ENCODE measurements around the gene APMAP.
A peak's percentile ranks its signal among the peaks of the same experiment; 100 is the strongest.
"Not testable (repeated sequence)": the region's sequence is repeated elsewhere in the genome, so short reads cannot be mapped to it uniquely, and the experiment has no call there.

The APMAP gene

DNA sequence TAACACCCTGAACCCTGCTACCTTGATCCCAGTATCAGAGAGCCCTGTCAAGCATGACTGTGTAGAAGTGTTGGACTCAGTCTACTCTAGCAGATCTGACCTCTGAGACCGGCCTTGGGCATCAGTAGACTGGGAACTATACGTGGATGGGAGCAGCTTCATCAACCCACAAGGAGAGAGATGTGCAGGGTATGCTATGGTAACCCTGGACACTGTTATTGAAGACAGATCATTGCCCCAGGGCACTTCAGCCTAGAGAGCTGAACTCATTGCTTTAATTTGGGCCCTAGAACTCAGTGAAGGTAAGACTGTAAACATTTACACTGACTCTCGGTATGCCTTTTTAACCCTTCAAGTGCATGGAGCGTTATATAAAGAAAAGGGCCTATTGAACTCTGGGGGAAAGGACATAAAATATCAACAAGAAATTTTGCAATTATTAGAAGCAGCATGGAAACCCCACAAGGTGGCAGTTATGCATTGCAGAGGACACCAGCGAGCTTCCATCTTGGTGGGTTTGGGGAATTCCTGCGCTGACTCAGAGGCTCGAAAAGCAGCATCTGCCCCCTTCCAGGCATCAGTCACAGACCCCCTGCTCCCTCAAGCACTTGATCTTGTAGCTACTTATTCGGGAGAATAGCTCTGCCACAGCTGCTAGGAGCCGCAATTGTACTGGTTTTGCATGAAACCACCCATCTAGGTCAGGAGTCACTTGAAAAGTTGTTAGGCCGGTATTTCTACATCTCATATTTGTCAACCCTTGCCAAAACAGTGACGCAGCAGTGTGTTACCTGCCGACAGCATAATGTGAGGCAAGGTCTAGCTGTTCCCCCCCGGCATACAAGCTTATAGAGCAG is 62.5 kb downstream of the APMAP start:
- not testable (repeated sequence) for DNase-seq

- DNase-seq: not testable (repeated sequence)
These were observed 63.3 kb downstream of the APMAP start for GRCh38 chr20:24929259-24929658.

DNA sequence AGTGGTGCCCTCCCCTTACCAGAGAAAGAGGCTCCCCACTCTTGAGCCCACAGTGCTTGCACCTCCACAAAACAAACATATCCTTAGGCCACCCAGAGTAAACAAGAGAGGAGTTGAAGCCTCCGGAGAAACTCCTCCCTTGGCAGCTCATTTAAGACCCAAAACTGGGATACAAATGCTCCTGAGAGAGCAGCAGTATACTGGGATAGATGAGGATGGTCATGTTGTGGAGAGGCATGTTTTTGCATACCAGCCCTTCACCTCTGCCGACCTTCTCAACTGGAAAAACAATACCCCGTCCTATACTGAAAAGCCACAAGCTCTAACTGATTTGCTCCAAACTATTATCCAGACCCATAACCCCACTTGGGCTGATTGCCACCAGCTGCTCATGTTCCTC is 71.8 kb downstream of the APMAP start:
- not testable (repeated sequence) for DNase-seq

DNA sequence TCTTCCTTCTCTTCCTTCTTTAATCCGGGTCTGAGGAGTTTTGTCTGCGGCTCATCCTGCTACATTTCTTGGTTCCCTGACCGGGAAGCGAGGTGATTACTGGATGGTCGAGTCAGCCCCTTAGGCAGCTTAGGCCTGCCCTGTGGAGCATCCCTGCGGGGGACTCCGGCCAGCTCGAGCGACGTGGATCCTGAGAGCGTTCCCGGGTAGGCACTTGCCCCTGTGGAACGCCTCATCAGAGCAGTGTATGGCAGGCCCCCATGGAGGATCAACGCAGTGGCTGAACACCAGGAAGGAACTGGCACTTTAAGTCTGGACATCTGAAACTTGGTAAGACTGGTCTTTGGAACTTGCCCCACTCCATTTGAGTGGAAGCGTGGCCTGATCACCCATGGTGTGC is 72.9 kb downstream of the APMAP start:
- DNase-seq: not testable (repeated sequence)

DNA sequence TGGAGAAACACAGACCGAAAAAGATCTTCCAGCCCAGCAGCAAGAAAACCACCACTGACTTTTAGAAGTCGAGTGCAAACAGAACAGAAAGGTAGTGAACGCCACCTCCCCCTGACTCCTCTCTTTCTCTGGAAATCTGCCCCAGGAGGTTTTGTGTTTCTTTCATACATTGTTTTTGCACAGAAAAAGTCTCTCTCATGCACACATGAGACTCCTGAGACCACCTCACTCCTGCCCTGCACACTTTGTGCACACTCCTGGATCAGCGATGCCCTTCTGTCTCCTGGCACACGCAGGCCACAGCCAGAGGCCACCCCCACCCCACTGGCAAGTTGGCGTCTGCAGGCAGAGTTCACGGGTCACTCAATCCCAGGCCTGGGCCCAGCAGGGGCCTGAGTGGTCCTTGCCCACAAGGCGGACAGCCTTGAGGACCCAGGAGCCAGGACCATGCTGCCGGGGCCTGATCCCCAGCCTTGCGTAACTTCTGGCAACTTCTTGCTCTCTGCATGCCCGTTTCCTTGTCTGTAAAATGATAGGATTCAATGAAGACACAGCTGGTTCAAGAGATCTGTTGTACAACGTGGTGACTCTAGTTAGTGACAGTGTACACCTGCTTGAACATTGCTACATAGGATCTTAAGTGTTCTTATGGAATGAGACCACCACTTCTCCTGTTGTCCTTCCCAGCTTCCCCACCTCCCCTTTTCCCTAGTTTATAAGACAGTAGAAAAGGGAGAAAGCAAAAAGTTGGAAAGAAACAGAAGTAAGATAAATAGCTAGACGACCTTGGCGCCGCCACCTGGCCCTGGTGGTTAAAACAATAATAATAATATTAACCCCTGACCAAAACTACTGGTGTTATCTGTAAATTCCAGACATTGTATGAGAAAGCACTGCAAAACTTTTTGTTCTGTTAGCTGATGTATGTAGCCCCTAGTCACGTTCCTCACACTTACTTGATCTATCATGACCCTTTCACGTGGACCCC is 73.7 kb downstream of the APMAP start:
- no peak for DNase-seq

- DNase-seq: peak; percentile 48
These were observed 74.6 kb downstream of the APMAP start for GRCh38 chr20:24917797-24918578.

- DNase-seq: no peak
These were observed 75.5 kb downstream of the APMAP start for GRCh38 chr20:24917056-24917455.

GRCh38 chr20:24916412-24916811 is 76.1 kb downstream of the APMAP start:
- DNase-seq: no peak

DNA sequence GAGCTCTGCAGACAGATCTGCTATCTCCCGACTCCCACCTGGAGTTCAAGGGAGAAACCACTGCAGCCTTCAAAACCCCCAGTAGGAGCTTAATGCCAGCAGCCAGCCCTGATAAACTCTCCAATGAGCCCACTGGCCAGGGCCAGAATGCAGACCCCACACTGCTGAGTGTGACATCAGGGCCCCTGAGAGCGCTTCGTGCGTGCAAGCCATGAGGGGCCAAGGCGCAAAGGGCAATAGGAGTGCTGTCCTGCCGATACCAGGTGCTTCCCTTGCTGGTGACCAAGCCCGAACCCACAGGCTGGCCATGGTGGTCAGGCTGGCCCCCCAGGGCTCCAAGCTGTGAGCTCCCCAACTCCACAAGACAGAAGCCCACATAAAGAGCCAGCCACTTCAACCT is 76.7 kb downstream of the APMAP start:
- DNase-seq: no peak

- DNase-seq: no peak
These were observed 77.1 kb downstream of the APMAP start for GRCh38 chr20:24915440-24915839.

DNA sequence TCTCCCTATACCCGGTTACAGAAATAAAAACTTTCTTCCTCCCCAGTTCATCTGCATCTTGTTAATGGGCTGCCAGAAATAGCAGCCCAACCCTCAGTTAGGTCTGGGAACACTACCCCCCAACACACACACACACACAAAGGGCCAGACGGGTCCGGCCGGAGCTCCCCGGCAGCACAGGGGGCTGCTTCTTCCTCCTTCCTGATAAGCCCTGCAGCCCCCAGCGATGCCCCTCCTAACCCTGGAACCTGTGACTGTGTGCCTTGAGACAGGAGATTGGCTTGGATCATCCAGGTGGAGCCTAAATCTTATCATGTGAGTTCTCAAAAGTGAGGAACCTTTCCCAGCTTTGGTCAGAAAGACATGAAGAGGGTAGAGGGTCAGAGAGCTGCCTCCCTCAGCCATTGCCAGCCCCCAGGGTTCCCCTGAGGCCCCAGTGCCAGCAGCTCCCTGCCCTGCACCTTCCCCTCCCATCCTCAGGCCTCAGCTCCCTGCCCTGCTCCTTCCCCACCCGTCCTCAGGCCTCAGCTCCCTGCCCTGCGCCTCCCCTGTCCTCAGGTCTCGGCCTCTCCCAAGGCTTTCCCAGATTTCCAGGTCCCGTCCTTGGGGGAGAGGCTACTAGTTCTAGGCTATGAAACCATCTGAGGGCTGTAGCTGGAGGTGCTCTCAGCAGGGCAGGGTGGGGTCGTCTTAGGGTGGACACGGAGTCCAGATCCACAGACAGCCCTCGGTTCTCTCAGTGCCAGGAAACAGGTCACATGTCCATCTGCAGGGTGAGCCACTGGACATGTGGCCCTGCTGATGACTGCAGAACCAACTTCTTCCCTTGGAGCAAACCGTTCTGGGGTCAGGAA is 77.9 kb downstream of the APMAP start:
- DNase-seq: no peak

DNA sequence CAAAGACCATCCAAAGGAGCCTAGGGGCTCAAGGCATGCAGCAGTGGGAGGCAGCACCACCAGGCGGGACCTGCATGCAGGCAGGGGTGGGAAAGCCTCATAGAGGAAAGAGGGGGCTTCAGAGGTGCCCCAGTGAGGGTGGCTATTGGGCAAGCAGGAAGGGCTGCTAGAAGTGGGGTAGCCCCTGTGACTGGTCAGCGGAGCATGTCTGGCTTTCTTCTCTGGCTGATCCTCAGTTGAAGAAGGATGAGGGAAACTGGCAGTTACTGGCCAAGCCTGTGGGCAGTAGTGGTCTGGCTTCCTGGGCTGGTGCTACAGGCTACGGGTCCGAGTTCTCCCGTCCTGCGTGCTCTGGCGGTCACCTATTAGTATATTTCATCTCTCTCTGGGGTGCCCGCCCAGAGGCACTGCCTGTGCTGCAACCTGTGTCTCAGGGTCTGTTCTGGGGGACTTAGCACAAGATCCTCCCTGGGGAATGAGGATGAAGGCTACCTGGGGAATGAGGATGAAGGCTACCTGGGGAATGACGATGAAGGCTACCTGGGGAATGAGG is 79.4 kb downstream of the APMAP start:
- DNase-seq: no peak

Measured in stimulated activated CD4-positive, alpha-beta T cell treated with anti-CD3 and anti-CD28 coated beads, Interleukin-4, amount 100 ng/mL, for 1 hour (primary cell).